A549 (cell line): Measurements from ENCODE around the gene RUNX2. TPM values are rescaled to one million over a fixed set of nuclear protein-coding genes. Genes with fewer than 3 reads are reported as not detected.

Experiments used
- ATAC-seq, 2 experiments: fragments of 200-7000 bp in 1 of 2; fragments of >200 bp in 1 of 2; cut with Nextera tagmentation in 1 of 2; cut with Tn5 transposase in 1 of 2; 3 replicates each; pipeline versions ENCODE4 v1.8.0 to v1.9.1; 2018 to 2020; ENCODE audit warnings: mild to moderate bottlenecking in 1 of 2, moderate library complexity in 1 of 2
- CTCF ChIA-PET: fragments of 300-600 bp; sonication (Branson Sonifier 250); formaldehyde crosslinking; extraction: SDS; loops from one replicate; lab custom pipeline; 2021; ENCODE audit warnings: antibody characterized with exemption, inconsistent platforms; lab: Yijun Ruan, JAX
- POLR2A ChIA-PET: fragments of 350-600 bp; formaldehyde crosslinking; extraction: SDS; loops from one replicate; lab custom pipeline; 2021; ENCODE audit warnings: antibody characterized with exemption, inconsistent platforms; lab: Yijun Ruan, JAX
- DNase-seq, 2 experiments: peaks; one replicate each; pipeline versions ENCODE4 v3.0.0 to v3.0.0-alpha.2; 2011 to 2016; ENCODE audit warnings: low read depth in 1 of 2, low spot score in 1 of 2
- FAIRE-seq: peaks from 2 replicates; lab custom pipeline; 2011; peaks lifted over from hg19 to GRCh38; lab: Jason Lieb, UNC
- H3K27ac ChIP-seq, 2 experiments: fragments of >200 bp; sonication (Bioruptor Twin); formaldehyde crosslinking; 3 replicates each; pipeline ENCODE4 v1.5.1; 2016 to 2017
- H3K4me1 ChIP-seq: fragments of >200 bp; sonication (Bioruptor Twin); formaldehyde crosslinking; 3 replicates; pipeline ENCODE4 v1.6.1; 2016
- H3K4me2 ChIP-seq: fragments of >200 bp; sonication (Bioruptor Twin); formaldehyde crosslinking; 3 replicates; pipeline ENCODE4 v1.6.1; 2016
- H3K4me3 ChIP-seq: fragments of >200 bp; sonication (Bioruptor Twin); formaldehyde crosslinking; 3 replicates; pipeline ENCODE4 v1.5.1; 2016
- H3K9me3 ChIP-seq: fragments of >200 bp; sonication (Bioruptor Twin); formaldehyde crosslinking; 3 replicates; pipeline ENCODE4 v1.6.1; 2016
- CBX2 ChIP-seq: fragments of 200-600 bp; sonication (generic); IDR thresholded peaks from 2 replicates; pipeline ENCODE4 v1.6.1; 2016; ENCODE audit warnings: low read depth, mild to moderate bottlenecking, borderline replicate concordance
- CHD4 ChIP-seq: fragments of 200-600 bp; sonication (generic); IDR thresholded peaks from 2 replicates; pipeline ENCODE4 v1.6.1; 2016; ENCODE audit warnings: antibody characterized with exemption, mild to moderate bottlenecking, borderline replicate concordance
- EHMT2 ChIP-seq: fragments of 200-600 bp; sonication (generic); IDR thresholded peaks from 2 replicates; pipeline ENCODE4 v1.6.1; 2016; ENCODE audit warnings: antibody characterized with exemption, low read depth, mild to moderate bottlenecking, moderate library complexity
- ELK1 ChIP-seq: fragments of 150-350 bp; IDR thresholded peaks from 2 replicates; pipeline ENCODE4 v1.6.1; 2014; ENCODE audit warnings: low read depth, mild to moderate bottlenecking, low read length
- FOSB ChIP-seq: fragments of 250-450 bp; sonication (Bioruptor Pico); IDR thresholded peaks from 2 replicates; pipeline ENCODE4 v1.5.0; 2020; ENCODE audit warnings: mild to moderate bottlenecking, moderate library complexity
- FOSL2 ChIP-seq, 2 experiments: fragments of 450-650 bp in 1 of 2; fragments of >200 bp in 1 of 2; sonication (Bioruptor Twin) in 1 of 2; formaldehyde crosslinking; IDR thresholded peaks; 2 replicates each; pipeline versions ENCODE4 v1.5.0 to v1.6.1; 2016 to 2020; ENCODE audit warnings: mild to moderate bottlenecking in 1 of 2, moderate library complexity in 1 of 2
- FOXS1 ChIP-seq: fragments of 250-450 bp; sonication (Bioruptor Pico); IDR thresholded peaks from 2 replicates; pipeline ENCODE4 v1.5.0; 2020; ENCODE audit warnings: mild to moderate bottlenecking, moderate library complexity
- HOXB13 ChIP-seq: fragments of 250-450 bp; sonication (Bioruptor Pico); IDR thresholded peaks from 2 replicates; pipeline ENCODE4 v1.5.0; 2020; ENCODE audit warnings: low read depth, mild to moderate bottlenecking, moderate library complexity
- KDM1A ChIP-seq: fragments of 200-600 bp; sonication (generic); IDR thresholded peaks from 2 replicates; pipeline ENCODE4 v1.6.1; 2016; ENCODE audit warnings: low read depth, mild to moderate bottlenecking
- MAFK ChIP-seq: fragments of 450-650 bp; IDR thresholded peaks from 2 replicates; pipeline ENCODE4 v1.6.1; 2014; ENCODE audit not compliant: partially characterized antibody
- NPAS2 ChIP-seq: fragments of 250-450 bp; sonication (Bioruptor Pico); IDR thresholded peaks from 2 replicates; pipeline ENCODE4 v1.8.0; 2022; ENCODE audit warnings: mild to moderate bottlenecking, moderate library complexity, borderline replicate concordance
- PBX3 ChIP-seq: IDR thresholded peaks from 2 replicates; pipeline ENCODE4 v1.6.1; 2012
- POLR2AphosphoS2 ChIP-seq: conservative IDR thresholded peaks from 2 replicates; pipeline ENCODE4 v1.6.1; 2012; ENCODE audit warnings: low read length, improper control_type of control experiment, inconsistent platforms
- REST ChIP-seq: fragments of 200-600 bp; sonication (generic); IDR thresholded peaks from 2 replicates; pipeline ENCODE4 v1.6.1; 2016; ENCODE audit warnings: antibody characterized with exemption, mild to moderate bottlenecking, moderate library complexity
- RFX5 ChIP-seq: fragments of 450-650 bp; IDR thresholded peaks from 2 replicates; pipeline ENCODE4 v1.7.1; 2014; ENCODE audit warnings: antibody characterized with exemption, mild to moderate bottlenecking, moderate library complexity
- RNF2 ChIP-seq: fragments of 200-600 bp; sonication (generic); IDR thresholded peaks from 2 replicates; pipeline ENCODE4 v1.6.1; 2016; ENCODE audit warnings: low read depth, mild to moderate bottlenecking, antibody characterized with exemption, moderate library complexity, borderline replicate concordance
- TP53 ChIP-seq: fragments of 250-450 bp; sonication (Bioruptor Pico); IDR thresholded peaks from 2 replicates; pipeline ENCODE4 v1.5.0; 2021; ENCODE audit warnings: mild to moderate bottlenecking, moderate library complexity
- ZC3H11A ChIP-seq: fragments of 450-650 bp; IDR thresholded peaks from 2 replicates; pipeline ENCODE4 v1.6.1; 2014; ENCODE audit warnings: antibody characterized with exemption, mild to moderate bottlenecking
- ZFP36 ChIP-seq: fragments of 450-650 bp; IDR thresholded peaks from 2 replicates; pipeline ENCODE4 v1.6.1; 2014; ENCODE audit warnings: borderline replicate concordance; ENCODE audit not compliant: partially characterized antibody
- ZSCAN20 ChIP-seq: fragments of 250-450 bp; sonication (Bioruptor Pico); IDR thresholded peaks from 2 replicates; pipeline ENCODE4 v1.8.0; 2022; ENCODE audit warnings: mild to moderate bottlenecking, moderate library complexity
- WGBS: methylation state at CpG from one replicate; pipeline ENCODE4 v1.1.6; 2017; ENCODE audit errors: missing lambda C conversion rate; 5-methylcytosine and 5-hydroxymethylcytosine counted together
- polyA plus RNA-seq, 4 experiments: library from polyadenylated mRNA; depleted of rRNA in 3 of 4; stranded (reverse); fragments of >200 nt; fragmentation: RNase III in 1 of 4; extraction: RNeasy Plus Mini Kit Qiagen cat#74134 plus additional on column Dnase treatment in 1 of 4; gene quantifications; 2 replicates in 3 of 4; 3 replicates in 1 of 4; pipeline ENCODE4 v1.2.3, GENCODE V29; 2011 to 2017
- TF ChIP-seq, protein P1 (sequence below): fragments of >200 bp; sonication (Bioruptor Twin); formaldehyde crosslinking; IDR thresholded peaks from 2 replicates; pipeline ENCODE4 v1.6.1; 2016
- TF ChIP-seq, protein P2 (sequence below): IDR thresholded peaks from 2 replicates; pipeline ENCODE4 v1.6.1; 2012; ENCODE audit warnings: low read depth, borderline replicate concordance
- TF ChIP-seq, protein P3 (sequence below): fragments of >200 bp; sonication (Bioruptor Twin); formaldehyde crosslinking; IDR thresholded peaks from 3 replicates; pipeline ENCODE4 v1.6.1; 2016

Gene RUNX2
- polyA plus RNA-seq, 2 of the 4 experiments (the other 2 are of a cell fraction): 0.13 to 0.83 TPM

DNA sequence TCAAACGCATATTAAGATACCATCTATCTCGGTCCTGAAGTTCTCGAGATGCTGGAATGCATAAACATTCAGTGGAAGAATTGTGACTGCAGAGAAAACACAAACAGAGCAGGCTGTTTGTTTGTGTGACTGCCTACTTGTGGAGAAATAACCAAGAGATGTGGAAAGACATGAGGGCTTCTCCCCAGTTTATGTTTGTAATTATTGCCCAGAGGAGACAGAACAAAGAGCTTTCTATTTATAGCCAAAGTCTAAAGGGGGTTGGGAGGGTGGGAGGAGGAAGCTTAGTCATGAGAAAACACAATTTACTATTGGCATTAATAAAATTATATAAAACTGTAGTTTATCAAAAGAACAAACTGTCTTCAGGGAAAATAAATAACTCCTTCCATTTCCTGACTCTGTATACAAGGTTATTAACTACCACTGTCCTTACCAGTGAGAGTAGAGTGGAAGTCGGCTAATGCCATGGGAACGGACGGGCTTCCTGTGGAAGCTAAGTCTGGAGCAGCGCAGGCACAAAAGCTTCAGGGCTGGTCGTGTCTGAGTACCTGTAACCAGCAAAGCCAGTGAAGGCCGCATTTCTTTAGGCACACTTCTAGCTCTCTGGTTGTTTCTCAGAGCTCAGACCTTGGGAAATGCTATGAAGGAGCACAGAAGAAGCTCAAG is 249.8 kb downstream of the RUNX2 start:
- CTCF ChIA-PET: interaction anchor here (0.8 to 1.1 kb wide), 2 partner anchors 11 to 29 kb away, joined by 3 read pairs; no protein-coding TSS in a partner anchor
- Histone ChIP-seq H3K27ac (no peak overlapping the region), H3K4me3 (no peak overlapping the region)
- no peak for TF ChIP-seq ZSCAN20 (CRISPR knock-in tag)
- no peak for TF ChIP-seq CBX2
- no peak for TF ChIP-seq KDM1A
- TF ChIP-seq ZC3H11A: no peak
- TF ChIP-seq REST: no peak
- TF ChIP-seq, protein P1, sequence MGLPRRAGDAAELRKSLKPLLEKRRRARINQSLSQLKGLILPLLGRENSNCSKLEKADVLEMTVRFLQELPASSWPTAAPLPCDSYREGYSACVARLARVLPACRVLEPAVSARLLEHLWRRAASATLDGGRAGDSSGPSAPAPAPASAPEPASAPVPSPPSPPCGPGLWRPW: no peak
- no peak for TF ChIP-seq FOXS1
- TF ChIP-seq FOSL2 (IDR thresholded peaks at IDR 0.05): no peak
- no peak for TF ChIP-seq FOSL2 (CRISPR knock-in tag; IDR thresholded peaks at IDR 0.05)
- no peak for TF ChIP-seq TP53 (CRISPR knock-in tag)
- TF ChIP-seq EHMT2: no peak
- no peak for TF ChIP-seq ZFP36
- no peak for TF ChIP-seq MAFK
- TF ChIP-seq, protein P2, sequence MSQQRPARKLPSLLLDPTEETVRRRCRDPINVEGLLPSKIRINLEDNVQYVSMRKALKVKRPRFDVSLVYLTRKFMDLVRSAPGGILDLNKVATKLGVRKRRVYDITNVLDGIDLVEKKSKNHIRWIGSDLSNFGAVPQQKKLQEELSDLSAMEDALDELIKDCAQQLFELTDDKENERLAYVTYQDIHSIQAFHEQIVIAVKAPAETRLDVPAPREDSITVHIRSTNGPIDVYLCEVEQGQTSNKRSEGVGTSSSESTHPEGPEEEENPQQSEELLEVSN: no peak
- no peak for TF ChIP-seq POLR2AphosphoS2
- TF ChIP-seq, all 56 proteins: peak for 0
- DNase-seq (no peak), ATAC-seq (no peak), FAIRE-seq (no peak)
- POLR2A ChIA-PET: no interaction called here
- WGBS: 69% methylated on average over 9 of the region's 9 CpGs
- Histone ChIP-seq H3K4me1 (no peaks in the 10 kb centered on the region), H3K9me3 (no peaks in the 10 kb centered on the region), H3K4me2 (no peak overlapping the region)

GRCh38 chr6:45584127-45584526 is 256.0 kb downstream of the RUNX2 start:
- FAIRE-seq (no peak), DNase-seq (no peak), ATAC-seq (no peak)
- Histone ChIP-seq H3K4me3 (no peak overlapping the region), H3K27ac (no peak overlapping the region), H3K4me2 (no peak overlapping the region), H3K4me1 (no peaks in the 10 kb centered on the region), H3K9me3 (no peaks in the 10 kb centered on the region)
- ChIA-PET POLR2A (no interaction called here), CTCF (no interaction called here)
- 6% methylated on average over 2 of the region's 2 CpGs for WGBS
- TF ChIP-seq NPAS2: no peak
- TF ChIP-seq HOXB13 (CRISPR knock-in tag): no peak
- TF ChIP-seq, protein P1: no peak
- no peak for TF ChIP-seq RNF2
- no peak for TF ChIP-seq RFX5
- no peak for TF ChIP-seq ELK1
- TF ChIP-seq, protein P3, sequence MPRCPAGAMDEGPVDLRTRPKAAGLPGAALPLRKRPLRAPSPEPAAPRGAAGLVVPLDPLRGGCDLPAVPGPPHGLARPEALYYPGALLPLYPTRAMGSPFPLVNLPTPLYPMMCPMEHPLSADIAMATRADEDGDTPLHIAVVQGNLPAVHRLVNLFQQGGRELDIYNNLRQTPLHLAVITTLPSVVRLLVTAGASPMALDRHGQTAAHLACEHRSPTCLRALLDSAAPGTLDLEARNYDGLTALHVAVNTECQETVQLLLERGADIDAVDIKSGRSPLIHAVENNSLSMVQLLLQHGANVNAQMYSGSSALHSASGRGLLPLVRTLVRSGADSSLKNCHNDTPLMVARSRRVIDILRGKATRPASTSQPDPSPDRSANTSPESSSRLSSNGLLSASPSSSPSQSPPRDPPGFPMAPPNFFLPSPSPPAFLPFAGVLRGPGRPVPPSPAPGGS: no peak
- TF ChIP-seq PBX3: no peak
- TF ChIP-seq REST: no peak
- TF ChIP-seq EHMT2: no peak
- no peak for TF ChIP-seq CHD4
- no peak for TF ChIP-seq FOSB
